ENCODE data around the gene MSH4.
"Not testable (repeated sequence)": the region's sequence is repeated elsewhere in the genome, so short reads cannot be mapped to it uniquely, and the experiment has no call there.

Gene MSH4

DNA sequence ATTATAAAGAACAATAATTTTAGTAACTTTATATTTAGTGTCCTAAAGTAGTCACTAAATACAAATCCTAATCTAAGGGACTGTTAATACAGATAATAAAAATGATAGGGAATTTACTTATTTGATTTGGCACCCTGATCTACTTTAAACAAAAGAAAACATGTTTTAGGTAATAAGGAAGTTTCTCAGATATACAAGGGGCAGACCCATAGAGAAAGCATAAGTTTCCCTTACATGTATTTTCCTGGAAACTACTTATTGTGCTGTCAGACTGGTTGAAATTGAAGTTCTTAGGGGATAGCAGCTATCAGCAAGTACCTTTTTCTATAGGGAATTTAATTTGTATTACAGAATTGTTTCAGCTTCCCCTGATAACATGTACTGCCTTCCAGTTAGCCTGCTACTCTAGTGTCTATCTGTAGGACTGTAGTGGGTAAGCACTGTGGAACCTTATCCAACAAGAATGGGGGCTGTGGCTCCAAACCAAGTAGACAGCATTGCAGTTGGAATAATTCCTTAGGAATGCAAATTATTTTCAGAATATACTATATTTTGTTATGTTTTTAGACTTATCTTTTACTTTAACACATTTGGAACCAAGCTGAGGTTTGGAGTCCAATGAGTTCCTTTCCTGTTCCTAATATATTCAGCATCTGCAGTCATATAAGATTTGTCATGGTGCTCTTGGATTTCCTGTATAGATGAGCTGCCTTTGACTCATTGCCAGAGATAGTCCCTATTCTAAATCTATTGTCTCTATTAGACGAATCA is 14.7 kb downstream of the MSH4 start:
- Mint-ChIP-seq H3K27me3 (no peaks in the 10 kb centered on the region), H3K4me3 (no peak overlapping the region), H3K36me3 (peaks cover 11 to 22% of the 10 kb centered on the region in 2 donors), H3K27ac (no peak overlapping the region), H3K9me3 (no peaks in the 10 kb centered on the region), H3K4me1 (no peaks in the 10 kb centered on the region)
- DNase-seq: no peak
- ATAC-seq (replicated peaks): no peak

DNA sequence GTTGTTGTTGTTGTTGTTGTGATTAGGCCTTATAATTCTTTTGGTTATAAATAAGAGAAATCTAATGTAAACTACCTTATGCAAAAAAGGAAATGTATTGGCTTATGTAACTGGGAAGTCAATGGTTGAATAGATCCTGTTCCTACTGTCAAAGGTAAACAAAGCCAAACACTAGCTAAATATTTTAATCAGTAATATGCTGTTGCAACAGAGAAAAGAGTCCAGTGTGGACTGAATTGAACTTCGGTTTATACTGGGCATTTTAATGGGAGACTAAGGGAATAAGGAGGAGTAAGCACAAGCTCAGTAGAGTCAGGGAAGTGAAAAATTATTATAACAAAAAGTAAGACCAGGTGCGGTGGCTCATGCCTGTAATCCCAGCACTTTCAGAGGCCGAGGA is 15.4 kb downstream of the MSH4 start:
- ATAC-seq (replicated peaks): no peak
- H3K9me3 Mint-ChIP-seq: no peaks in the 10 kb centered on the region

DNA sequence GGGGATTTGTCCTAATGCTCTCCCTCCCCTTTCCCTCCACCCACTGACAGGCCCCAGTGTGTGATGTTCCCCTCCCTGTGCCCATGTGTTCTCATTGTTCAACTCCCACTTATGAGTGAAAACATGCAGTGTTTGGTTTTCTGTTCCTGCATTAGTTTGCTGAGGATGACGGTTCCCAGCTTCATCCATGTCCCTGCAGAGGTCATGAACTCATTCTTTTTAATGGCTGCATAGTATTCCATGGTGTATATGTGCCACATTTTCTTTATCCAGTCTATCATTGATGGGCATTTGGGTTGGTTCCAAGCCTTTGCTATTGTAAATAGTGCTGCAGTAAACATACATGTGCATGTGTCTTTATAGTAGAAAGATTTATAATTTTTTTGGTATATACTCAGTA is 26.9 kb downstream of the MSH4 start:
- Mint-ChIP-seq H3K36me3 (peaks cover 44 to 67% of the 10 kb centered on the region in 2 donors), H3K9me3 (peaks cover 16 to 26% of the 10 kb centered on the region in 2 donors)
- H3K4me1 Mint-ChIP-seq; H3K4me3 Mint-ChIP-seq; H3K27ac Mint-ChIP-seq; ATAC-seq (replicated peaks); H3K27me3 Mint-ChIP-seq; DNase-seq: not testable (repeated sequence)

More for the DNA sequence above, 15.4 kb downstream of the MSH4 start:
- DNase-seq: no peak
- no peak overlapping the region for H3K27ac Mint-ChIP-seq
- H3K4me1 Mint-ChIP-seq: no peaks in the 10 kb centered on the region
- no peaks in the 10 kb centered on the region for H3K27me3 Mint-ChIP-seq
- H3K4me3 Mint-ChIP-seq: no peak overlapping the region
- H3K36me3 Mint-ChIP-seq: peaks cover 11 to 22% of the 10 kb centered on the region in 2 donors

DNA sequence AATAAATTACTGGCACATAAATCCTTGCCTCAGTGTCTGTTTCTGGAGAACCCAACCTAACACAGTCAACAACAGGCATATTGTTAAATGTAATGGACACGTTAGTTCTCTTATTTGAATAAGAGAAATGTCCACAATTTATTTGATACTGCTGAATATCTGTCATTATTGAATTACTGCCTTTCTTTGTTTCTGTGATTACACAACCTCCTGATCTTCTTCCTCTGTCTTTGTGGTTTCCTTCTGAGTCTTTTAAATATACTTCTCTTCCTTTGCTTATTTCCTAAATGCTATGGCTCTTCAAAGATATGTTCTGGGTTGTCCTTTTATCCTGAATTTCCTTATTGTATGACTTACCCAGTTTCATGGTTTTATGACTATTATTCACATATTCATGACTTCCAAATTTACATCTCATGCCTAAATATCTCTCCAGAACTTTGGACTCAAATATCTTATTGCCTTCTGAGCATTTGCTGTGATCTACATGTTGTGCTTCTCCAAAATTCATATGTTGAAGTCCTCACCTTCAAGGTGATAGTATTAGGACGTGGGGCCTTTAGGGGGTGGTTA is 39.9 kb downstream of the MSH4 start:
- Mint-ChIP-seq H3K36me3 (peaks cover 3 to 5% of the 10 kb centered on the region in 2 donors), H3K4me3 (no peak overlapping the region), H3K4me1 (no peaks in the 10 kb centered on the region), H3K27ac (no peak overlapping the region), H3K9me3 (peaks cover 16% of the 10 kb centered on the region in 2 donors), H3K27me3 (peaks cover 0 to 7% of the 10 kb centered on the region in 2 donors)
- ATAC-seq (replicated peaks) (no peak), DNase-seq (no peak)

DNA sequence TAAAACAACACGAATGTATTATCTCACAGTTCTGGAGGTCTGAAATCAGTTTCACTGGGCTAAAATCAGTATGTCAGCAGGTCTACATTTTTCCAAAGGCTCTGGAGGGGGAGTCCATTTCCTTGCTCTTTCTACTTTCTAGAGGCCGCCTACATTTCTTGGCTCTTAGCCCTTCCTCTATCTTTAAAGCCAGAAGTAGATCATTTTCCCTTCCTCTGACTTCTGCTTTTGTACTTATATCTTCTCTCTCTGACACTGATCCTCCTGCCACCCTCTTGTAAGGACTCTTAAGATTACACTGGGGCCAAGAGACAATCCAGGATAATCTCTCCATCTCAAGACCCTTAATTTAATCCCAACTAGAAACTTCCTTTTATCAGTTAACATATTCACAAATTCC is 41.4 kb downstream of the MSH4 start:
- peaks cover 3 to 4% of the 10 kb centered on the region in 2 donors for H3K36me3 Mint-ChIP-seq
- no peaks in the 10 kb centered on the region for H3K4me1 Mint-ChIP-seq
- DNase-seq (no peak), ATAC-seq (replicated peaks) (no peak)
- no peak overlapping the region for H3K4me3 Mint-ChIP-seq
- H3K9me3 Mint-ChIP-seq: peaks cover 8 to 9% of the 10 kb centered on the region in 2 donors
- no peak overlapping the region for H3K27ac Mint-ChIP-seq
- peaks cover 0 to 7% of the 10 kb centered on the region in 2 donors for H3K27me3 Mint-ChIP-seq

DNA sequence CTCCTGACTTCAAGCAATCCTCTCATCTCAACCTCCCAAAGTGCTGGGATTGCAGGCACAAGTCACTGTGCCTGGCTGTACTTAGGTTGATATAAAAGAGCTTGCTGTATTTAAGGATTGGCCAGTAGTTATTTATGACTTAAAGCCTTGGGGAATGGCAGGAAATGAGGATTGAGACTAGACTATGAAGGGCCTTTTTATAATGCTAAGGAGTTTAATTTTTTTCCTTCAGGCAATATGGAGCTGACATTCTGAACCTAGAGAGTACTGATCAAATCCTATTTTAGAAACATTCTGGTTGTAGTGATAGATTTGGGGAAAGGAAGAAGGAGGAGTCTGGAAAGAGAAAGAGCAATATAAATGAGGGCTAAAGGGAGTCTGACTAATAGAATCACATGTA is 44.7 kb downstream of the MSH4 start:
- Mint-ChIP-seq H3K9me3 (peaks cover 3 to 4% of the 10 kb centered on the region in 2 donors), H3K27me3 (peaks cover 0 to 7% of the 10 kb centered on the region in 2 donors), H3K4me1 (no peaks in the 10 kb centered on the region), H3K27ac (no peak overlapping the region), H3K36me3 (peaks cover 3 to 4% of the 10 kb centered on the region in 2 donors), H3K4me3 (no peak overlapping the region)
- DNase-seq: no peak
- no peak for ATAC-seq (replicated peaks)

DNA sequence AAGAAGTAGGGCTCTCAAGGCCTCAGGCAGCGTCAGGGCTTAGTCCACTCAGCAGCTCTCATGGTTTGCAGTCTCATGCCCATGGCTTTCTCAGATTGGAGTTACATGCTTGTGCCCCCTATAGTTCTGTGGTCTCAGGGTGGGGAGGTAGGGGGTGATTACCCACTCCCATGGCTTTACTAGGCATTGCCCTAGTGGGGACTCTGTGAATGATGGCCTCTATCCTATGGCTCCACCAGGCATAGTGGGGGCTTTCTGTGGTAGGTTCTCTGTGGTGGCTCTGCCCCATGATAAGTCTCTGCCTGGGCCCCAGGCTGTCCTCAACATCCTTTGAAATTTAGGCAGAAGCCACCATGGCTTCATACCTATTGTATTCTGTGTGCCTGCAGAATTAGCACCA is 48.9 kb downstream of the MSH4 start:
- ATAC-seq (replicated peaks): no peak
- no peaks in the 10 kb centered on the region for H3K4me1 Mint-ChIP-seq

DNA sequence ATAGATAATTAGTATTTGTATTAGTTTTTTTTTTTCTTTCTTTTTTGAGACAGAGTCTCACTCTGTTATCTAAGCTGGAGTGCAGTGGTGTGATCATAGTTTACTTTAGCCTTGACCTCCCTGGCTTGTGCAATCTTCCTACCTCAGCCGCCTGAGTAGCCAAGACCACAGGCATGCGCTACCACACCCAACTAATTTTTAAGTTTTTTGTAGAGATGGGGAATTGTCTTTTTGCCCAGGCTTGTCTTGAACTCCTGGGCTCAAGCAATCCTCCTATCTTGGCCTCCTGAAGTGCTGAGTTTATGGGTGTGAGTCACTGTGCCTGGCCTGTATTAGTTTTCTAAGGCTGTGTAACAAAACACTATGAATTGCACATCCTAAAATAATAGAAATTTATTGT is 58.3 kb downstream of the MSH4 start:
- no peak overlapping the region for H3K4me3 Mint-ChIP-seq
- H3K36me3 Mint-ChIP-seq: no peaks in the 10 kb centered on the region
- no peaks in the 10 kb centered on the region for H3K9me3 Mint-ChIP-seq
- no peak overlapping the region for H3K27ac Mint-ChIP-seq
- no peaks in the 10 kb centered on the region for H3K4me1 Mint-ChIP-seq
- no peak for DNase-seq
- ATAC-seq (replicated peaks): no peak
- H3K27me3 Mint-ChIP-seq: peaks cover 3 to 5% of the 10 kb centered on the region in 2 donors

More for the DNA sequence above, 48.9 kb downstream of the MSH4 start:
- no peak overlapping the region for H3K4me3 Mint-ChIP-seq
- no peak overlapping the region for H3K27ac Mint-ChIP-seq
- no peaks in the 10 kb centered on the region for H3K9me3 Mint-ChIP-seq
- no peaks in the 10 kb centered on the region for H3K27me3 Mint-ChIP-seq
- no peak for DNase-seq
- no peaks in the 10 kb centered on the region for H3K36me3 Mint-ChIP-seq

DNA sequence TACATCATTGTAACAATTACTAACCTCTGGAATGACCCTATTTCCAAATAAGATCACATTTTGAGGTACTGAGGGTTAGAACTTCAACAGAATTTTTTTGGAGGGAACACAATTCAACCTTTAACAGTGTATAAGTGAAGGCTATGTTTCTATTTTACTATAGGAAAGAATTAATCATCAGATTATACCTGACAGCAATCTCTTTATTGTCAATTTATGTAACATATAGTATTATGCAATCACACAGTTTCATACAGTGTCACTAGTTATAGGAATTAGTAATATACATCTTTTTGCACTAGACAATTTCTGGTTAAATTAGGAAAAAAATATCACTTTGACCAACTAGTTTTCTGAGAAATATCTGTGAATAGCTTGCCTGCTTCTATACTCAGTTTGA is 59.1 kb downstream of the MSH4 start:
- ATAC-seq (replicated peaks) (no peak), DNase-seq (no peak)
- H3K36me3 Mint-ChIP-seq: no peaks in the 10 kb centered on the region
- no peak overlapping the region for H3K27ac Mint-ChIP-seq
- no peaks in the 10 kb centered on the region for H3K4me1 Mint-ChIP-seq
- no peaks in the 10 kb centered on the region for H3K9me3 Mint-ChIP-seq
- peaks cover 3 to 7% of the 10 kb centered on the region in 2 donors for H3K27me3 Mint-ChIP-seq
- no peak overlapping the region for H3K4me3 Mint-ChIP-seq

DNA sequence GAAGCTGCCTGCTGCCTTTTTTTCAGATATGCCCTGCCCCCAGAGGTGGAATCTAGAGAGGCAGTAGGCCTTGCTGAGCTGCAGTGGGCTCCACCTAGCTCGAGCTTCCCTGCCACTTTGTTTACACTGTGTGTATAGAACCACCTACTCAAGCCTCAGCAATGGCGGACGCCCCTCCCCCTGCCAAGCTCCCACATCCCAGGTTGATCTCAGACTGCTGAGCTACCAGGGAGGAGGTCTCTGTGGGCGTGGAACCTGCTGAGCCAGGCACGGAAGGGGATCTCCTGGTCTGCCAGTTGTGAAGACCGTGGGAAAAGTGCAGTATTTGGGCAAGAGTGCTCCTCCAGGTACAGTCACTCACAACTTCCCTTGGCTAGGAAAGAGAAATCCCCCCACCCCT is 65.1 kb downstream of the MSH4 start:
- DNase-seq (no peak), ATAC-seq (replicated peaks) (no peak)
- no peak overlapping the region for H3K4me3 Mint-ChIP-seq
- H3K27ac Mint-ChIP-seq: no peak overlapping the region
- peaks cover 0 to 12% of the 10 kb centered on the region in 2 donors for H3K27me3 Mint-ChIP-seq
- H3K36me3 Mint-ChIP-seq: no peaks in the 10 kb centered on the region
- H3K9me3 Mint-ChIP-seq: no peaks in the 10 kb centered on the region
- H3K4me1 Mint-ChIP-seq: no peaks in the 10 kb centered on the region

DNA sequence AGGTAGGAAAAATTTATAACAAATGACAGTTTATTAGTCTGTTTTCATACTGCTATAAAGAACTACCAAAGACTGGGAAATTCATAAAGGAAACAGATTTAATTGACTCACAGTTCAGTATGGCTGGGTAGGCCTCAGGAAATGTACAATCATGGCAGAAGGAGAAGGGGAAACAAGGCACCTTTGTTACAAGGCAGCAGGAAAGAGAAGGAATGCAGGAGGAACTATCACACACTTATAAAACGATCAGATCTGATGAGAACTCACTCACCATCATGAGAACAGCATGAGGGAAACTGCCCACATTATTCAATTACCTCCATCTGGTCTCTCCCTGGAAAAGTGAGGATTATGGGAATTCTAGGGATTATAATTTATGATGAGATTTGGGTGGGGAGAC is 74.3 kb downstream of the MSH4 start:
- peaks cover 5 to 15% of the 10 kb centered on the region in 2 donors for H3K36me3 Mint-ChIP-seq

DNA sequence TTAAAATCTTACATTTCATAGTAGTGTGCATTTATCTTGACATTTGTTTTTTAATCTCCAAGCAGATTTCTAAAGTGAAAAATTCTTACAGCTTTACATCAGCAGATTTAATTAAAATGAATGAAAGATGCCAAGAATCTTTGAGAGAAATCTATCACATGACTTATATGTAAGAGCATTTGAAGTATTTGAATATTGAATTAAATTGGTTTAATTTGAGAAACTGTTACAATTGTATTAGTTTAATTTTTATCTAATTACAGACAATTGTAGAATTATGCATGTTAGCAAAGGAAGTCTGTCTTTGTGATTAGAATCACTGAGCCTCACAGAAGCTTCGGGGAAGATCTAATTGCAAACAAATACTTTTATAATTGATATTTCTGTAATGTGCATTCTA is 83.3 kb downstream of the MSH4 start:
- Mint-ChIP-seq H3K36me3 (no peaks in the 10 kb centered on the region), H3K27ac (no peak overlapping the region), H3K27me3 (no peaks in the 10 kb centered on the region), H3K9me3 (no peaks in the 10 kb centered on the region), H3K4me3 (no peak overlapping the region), H3K4me1 (no peaks in the 10 kb centered on the region)
- DNase-seq: no peak
- ATAC-seq (replicated peaks): no peak

More for the DNA sequence above, 74.3 kb downstream of the MSH4 start:
- ATAC-seq (replicated peaks) (no peak), DNase-seq (no peak)
- Mint-ChIP-seq H3K27me3 (peaks cover 9 to 20% of the 10 kb centered on the region in 2 donors), H3K9me3 (peaks cover 8 to 18% of the 10 kb centered on the region in 2 donors), H3K27ac (no peak overlapping the region), H3K4me1 (no peaks in the 10 kb centered on the region), H3K4me3 (no peak overlapping the region)

DNA sequence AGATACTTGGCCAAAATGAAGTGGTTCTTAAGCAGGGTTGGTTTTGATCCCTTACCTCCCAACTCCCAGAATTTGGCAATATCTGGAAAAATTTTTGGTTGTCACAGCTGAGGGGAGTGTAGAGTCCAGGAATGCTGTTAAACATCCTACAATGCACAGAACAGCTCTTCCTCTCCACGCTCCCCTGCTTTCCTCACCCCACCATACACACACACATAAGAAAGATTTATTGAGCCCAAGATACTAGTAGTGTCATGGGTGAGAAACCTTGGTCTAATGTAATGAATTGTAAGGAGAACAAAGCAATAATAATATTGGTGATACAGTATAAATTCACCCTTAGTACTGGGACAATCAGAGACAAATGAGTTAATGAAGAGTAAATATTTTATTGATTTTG is 87.8 kb downstream of the MSH4 start:
- no peaks in the 10 kb centered on the region for H3K27me3 Mint-ChIP-seq
- no peaks in the 10 kb centered on the region for H3K4me1 Mint-ChIP-seq
- no peak overlapping the region for H3K4me3 Mint-ChIP-seq
- DNase-seq (no peak), ATAC-seq (replicated peaks) (no peak)
- no peaks in the 10 kb centered on the region for H3K36me3 Mint-ChIP-seq
- H3K27ac Mint-ChIP-seq: no peak overlapping the region
- no peaks in the 10 kb centered on the region for H3K9me3 Mint-ChIP-seq

DNA sequence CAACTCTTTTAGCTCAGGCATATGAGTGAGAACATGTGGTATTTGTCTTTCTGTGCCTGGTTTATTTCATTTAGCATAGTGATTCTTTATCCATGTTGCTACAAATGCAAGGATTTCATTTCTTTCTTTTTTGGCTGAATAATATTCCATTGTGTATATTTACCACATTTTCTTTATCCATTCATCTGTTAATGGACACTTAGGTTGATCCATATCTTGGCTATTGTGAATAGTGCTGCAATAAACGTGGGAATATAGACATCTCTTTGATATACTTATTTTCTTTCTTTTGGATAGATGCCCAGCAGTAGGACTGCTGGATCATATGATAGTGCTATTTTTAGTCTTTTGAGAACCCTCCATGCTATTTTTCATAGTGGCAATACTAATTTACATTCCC is 104.7 kb downstream of the MSH4 start:
- H3K27me3 Mint-ChIP-seq: peaks cover 4 to 6% of the 10 kb centered on the region in 2 donors
- ATAC-seq (replicated peaks) (no peak), DNase-seq (no peak)
- no peak overlapping the region for H3K4me3 Mint-ChIP-seq
- no peaks in the 10 kb centered on the region for H3K36me3 Mint-ChIP-seq
- H3K4me1 Mint-ChIP-seq: no peaks in the 10 kb centered on the region
- H3K27ac Mint-ChIP-seq: no peak overlapping the region
- no peaks in the 10 kb centered on the region for H3K9me3 Mint-ChIP-seq

DNA sequence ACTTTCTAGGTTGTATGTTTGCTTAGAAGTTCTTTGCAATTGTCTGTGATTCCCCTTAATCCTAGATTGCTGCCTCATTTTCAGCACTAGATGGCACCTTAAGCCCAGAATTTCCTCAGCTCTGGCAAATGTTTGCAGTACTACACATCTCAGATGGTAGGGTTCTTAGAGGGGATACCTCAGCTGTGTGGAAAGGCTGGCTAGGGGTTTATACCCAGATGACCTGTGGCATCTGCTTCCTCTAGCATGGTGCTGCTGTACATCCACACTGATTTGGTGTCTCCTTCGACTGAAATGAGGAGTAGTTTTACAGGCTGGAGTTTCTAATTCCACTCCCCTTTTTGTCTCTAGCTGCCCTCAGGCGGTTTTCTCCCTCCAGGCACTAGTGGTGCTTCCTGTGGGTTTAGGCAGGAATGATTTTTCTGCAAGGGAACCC is 112.1 kb downstream of the MSH4 start:
- H3K27me3 Mint-ChIP-seq: peaks cover 0 to under 1% of the 10 kb centered on the region in 2 donors
- H3K4me1 Mint-ChIP-seq: no peaks in the 10 kb centered on the region
- DNase-seq (no peak), ATAC-seq (replicated peaks) (no peak)
- H3K27ac Mint-ChIP-seq: no peak overlapping the region
- H3K4me3 Mint-ChIP-seq: no peak overlapping the region
- H3K36me3 Mint-ChIP-seq: peaks cover 0 to 7% of the 10 kb centered on the region in 2 donors
- peaks cover 8 to 12% of the 10 kb centered on the region in 2 donors for H3K9me3 Mint-ChIP-seq
